ENCODE results near the gene TRIM66. TPM values are rescaled to one million over a fixed set of nuclear protein-coding genes. Genes with fewer than 3 reads are reported as not detected.

Gene TRIM66
- total and polyA plus RNA-seq, 2 donors (not counting 3 experiments of a cell fraction or from before 2014, with no cell fraction given): 5.5 to 11.7 TPM

DNA sequence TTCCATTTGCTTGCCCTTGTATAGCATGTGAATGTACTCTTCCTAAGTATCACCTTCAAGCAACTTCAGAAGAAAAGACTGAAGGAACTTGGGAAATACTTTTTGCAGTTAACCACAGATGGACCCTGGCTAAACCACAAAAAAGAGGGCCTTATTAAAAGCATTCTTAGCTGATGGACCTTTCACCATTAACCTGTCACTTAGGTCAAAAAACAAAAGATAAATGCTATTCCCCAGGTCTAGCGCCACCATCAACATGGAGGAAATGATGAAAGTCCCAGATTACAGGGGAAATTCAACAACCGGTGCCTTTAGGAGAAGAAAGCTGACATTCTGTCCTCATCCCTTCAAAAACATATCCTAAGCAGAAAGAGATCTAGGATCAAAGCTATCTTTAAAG, 117.9 kb downstream of the TRIM66 start:
- intact Hi-C loops (cut with micrococcal nuclease): no loop called here

More for the DNA sequence above, 117.9 kb downstream of the TRIM66 start:
- no peaks in the 10 kb centered on the region for H3K9me1 ChIP-seq (replicated peaks; ENCODE audit: control insufficient read depth, extremely low read depth, insufficient read depth, low read length)
- ChIA-PET POLR2A (no interaction called here), CTCF (no interaction called here)
- no peak overlapping the region for H3K4me3 ChIP-seq (replicated peaks in 1 of 3; ENCODE audit: insufficient read depth in 1 of 3, low read depth in 1 of 3, low read length in 3 of 3)
- no peak for TF ChIP-seq MYC (IDR thresholded peaks at IDR 0.05; ENCODE audit: low read depth, low read length)
- no peak for TF ChIP-seq GATA2 (IDR thresholded peaks at IDR 0.05; ENCODE audit: insufficient read depth, insufficient read length, low read depth, low read length)
- TF ChIP-seq JUN (IDR thresholded peaks at IDR 0.05; ENCODE audit: borderline replicate concordance, insufficient read depth, insufficient read length, low read depth): no peak
- TF ChIP-seq FOS (IDR thresholded peaks at IDR 0.05; ENCODE audit: borderline replicate concordance, insufficient read depth, low read length): no peak
- no peak for TF ChIP-seq POLR2A (IDR thresholded peaks at IDR 0.05; ENCODE audit: low read depth, low read length)
- no peak for TF ChIP-seq POLR2AphosphoS5 (IDR thresholded peaks at IDR 0.05; ENCODE audit: insufficient read depth, low read depth, low read length)
- TF ChIP-seq, protein P1, sequence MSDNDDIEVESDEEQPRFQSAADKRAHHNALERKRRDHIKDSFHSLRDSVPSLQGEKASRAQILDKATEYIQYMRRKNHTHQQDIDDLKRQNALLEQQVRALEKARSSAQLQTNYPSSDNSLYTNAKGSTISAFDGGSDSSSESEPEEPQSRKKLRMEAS (IDR thresholded peaks at IDR 0.05; ENCODE audit: insufficient read depth, insufficient read length): no peak
- H4K20me1 ChIP-seq (replicated peaks; ENCODE audit: control insufficient read depth, extremely low read depth, insufficient read depth, low read length): no peaks in the 10 kb centered on the region
- H3K36me3 ChIP-seq (ENCODE audit: control insufficient read depth in 2 of 2, extremely low read depth in 1 of 2, insufficient read depth in 2 of 2, low read length in 2 of 2): no peaks in the 10 kb centered on the region
- H3K27ac ChIP-seq (ENCODE audit: insufficient read depth, low read depth, low read length): no peak overlapping the region
- no peak overlapping the region for H3K4me2 ChIP-seq (ENCODE audit: insufficient read depth, low read length)
- dilution Hi-C loops (cut with MboI; ENCODE audit: extremely low pct_ligation_motif_present, low sequenced_read_pairs): no loop called here
- H3K79me2 ChIP-seq (ENCODE audit: control insufficient read depth, insufficient read depth, low read length): no peaks in the 10 kb centered on the region
- peaks cover 2% of the 10 kb centered on the region for H3K9me3 ChIP-seq (replicated peaks; ENCODE audit: control insufficient read depth, insufficient read depth, low read length)
- no TSS peak for BruUV-seq (replicated peaks)
- no peak for DNase-seq (ENCODE audit: low read depth, low spot score)
- no peak overlapping the region for H2AFZ ChIP-seq (ENCODE audit: low read depth, low read length)
- peaks cover 7 to 10% of the 10 kb centered on the region in 2 experiments for H3K27me3 ChIP-seq (ENCODE audit: control insufficient read depth in 2 of 2, insufficient read depth in 2 of 2, low read length in 2 of 2)
- H3K9ac ChIP-seq (replicated peaks; ENCODE audit: extremely low read depth, insufficient read depth, low read length): no peak overlapping the region
- H3K4me1 ChIP-seq (ENCODE audit: control insufficient read depth, extremely low read depth, insufficient read depth, low read length): peaks cover 3% of the 10 kb centered on the region
- FAIRE-seq: no peak

Small RNA genes lying within 50 kb of the gene (small RNA-seq; reads per million reads assigned to genes)
- not detected for gene SNORA3A (ENCODE audit: insufficient read depth, insufficient read length, low read depth, low replicate concordance)
- gene SNORA3B (ENCODE audit: insufficient read depth, insufficient read length, low read depth, low replicate concordance): 12.3 reads per million, percentile 67 among the genes with 10 or more reads in this experiment

Other genes with a start within 250 kb of the TRIM66 start
- 1.6 and 3.4 TPM in 2 replicates for gene STK33, start 88.4 kb downstream of the TRIM66 start, total RNA-seq
- 0.63 and 1.1 TPM in 2 replicates for gene STK33, start 88.4 kb downstream of the TRIM66 start, polyA plus RNA-seq
- gene RPL27A, start 127 bp upstream of the TRIM66 start, total RNA-seq: 952 and 1,303 TPM in 2 replicates
- gene RPL27A, start 127 bp upstream of the TRIM66 start, polyA plus RNA-seq: 1,047 and 1,363 TPM in 2 replicates
- gene AKIP1, start 228.5 kb upstream of the TRIM66 start, total RNA-seq: 21.9 and 23.4 TPM in 2 replicates
- gene AKIP1, start 228.5 kb upstream of the TRIM66 start, polyA plus RNA-seq: 30.3 and 32.4 TPM in 2 replicates

All from endothelial cell of umbilical vein (primary cell).